CD4-positive, alpha-beta T cell treated with Interleukin-17A for 4 hours (primary cell): ENCODE measurements around the gene PGBD5.

ENCODE experiments used
- DNase-seq: peaks from one replicate; pipeline ENCODE4 v3.0.0-alpha.2; 2020; ENCODE audit warnings: mixed read lengths

Gene PGBD5

DNA sequence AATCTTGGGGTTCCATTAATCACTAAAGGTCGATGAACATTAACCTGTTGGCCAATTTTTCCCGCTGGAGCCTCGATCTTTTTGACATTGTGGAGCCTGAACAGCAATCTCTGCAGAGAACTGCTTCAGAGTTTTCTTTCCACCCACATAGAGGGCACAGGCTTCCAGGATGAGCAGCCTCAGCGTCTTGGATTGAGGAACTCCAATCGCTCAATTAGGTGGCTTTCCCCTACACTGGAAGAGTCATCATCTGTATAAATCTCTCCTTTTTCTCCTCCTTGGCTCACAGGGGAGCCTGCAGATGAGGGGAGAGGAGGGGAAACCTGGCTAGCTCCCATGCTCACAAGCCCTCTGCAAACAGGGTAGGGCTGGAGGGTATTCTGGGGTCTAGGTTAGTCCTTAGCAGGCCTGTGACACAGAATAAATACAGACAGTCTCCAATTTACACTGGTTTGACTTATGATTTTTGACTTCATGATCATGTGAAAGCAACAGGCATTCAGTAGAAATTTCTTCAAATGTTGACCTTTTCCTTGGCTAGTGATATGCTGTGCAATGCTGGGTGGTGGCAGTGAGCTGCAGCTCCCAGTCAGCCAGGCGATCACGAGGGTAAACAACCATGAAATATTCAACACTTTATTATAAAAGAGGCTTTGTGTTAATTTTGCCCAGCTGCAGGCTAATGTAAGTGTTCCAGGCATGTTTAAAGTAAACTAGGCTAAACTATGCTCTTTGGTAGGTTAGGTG is 80.8 kb downstream of the PGBD5 start:
- no peak for DNase-seq

DNA sequence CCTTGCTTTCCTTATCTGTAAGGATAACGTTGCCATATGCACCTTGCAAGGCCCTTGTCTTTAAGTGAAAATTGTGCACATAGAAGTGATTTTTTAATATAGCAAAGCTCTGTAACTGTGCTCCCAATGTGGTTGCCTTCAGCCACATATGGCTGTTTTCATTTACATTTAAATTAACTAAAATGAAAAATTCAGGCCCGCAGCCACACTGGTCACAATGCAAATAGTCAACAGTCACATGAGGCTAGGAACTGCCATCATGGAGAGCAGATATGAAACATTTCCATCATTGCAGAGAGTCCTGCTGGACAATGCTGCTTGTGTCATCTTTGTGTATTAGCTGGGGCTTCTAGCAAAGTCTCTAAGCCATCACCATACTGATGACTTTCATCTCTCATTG is 83.4 kb downstream of the PGBD5 start:
- no peak for DNase-seq

DNA sequence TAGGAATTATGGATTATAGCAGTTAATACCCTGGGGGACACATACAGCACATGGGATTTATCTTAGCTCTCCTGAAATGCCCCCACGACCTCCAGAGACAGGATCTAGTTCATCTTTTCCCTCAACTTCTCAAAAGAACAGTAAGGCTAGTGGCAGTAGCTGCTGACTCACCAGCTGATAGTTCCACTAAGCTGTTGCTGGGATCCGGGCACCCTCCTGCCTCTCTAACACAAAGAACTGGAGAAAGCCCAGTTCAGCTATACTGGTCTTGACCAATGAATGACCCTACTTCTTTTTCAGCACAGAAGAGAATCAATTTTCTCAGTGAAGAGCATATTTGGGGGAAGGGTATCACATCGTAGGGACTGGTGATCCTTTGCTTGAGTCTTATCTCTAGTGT is 84.1 kb downstream of the PGBD5 start:
- no peak for DNase-seq

DNA sequence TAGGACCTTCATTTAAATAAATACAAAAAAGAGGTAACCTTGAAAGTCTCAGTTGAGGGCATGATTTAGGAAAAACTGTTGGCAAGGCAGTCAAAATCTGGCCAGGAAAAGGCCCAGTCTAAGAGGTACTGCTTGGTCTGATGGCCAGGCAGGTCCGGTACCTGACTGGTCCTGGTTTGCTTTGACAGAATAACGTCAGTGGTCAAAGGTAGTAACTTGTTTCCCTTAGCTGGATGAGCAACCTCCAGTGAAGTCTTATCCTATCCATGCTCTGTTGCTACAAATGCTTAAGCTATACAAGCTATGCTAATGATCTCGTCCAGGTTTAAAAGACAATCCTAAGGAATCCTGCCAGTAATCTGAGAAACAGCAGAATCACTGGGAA is 85.0 kb downstream of the PGBD5 start:
- DNase-seq: no peak

DNA sequence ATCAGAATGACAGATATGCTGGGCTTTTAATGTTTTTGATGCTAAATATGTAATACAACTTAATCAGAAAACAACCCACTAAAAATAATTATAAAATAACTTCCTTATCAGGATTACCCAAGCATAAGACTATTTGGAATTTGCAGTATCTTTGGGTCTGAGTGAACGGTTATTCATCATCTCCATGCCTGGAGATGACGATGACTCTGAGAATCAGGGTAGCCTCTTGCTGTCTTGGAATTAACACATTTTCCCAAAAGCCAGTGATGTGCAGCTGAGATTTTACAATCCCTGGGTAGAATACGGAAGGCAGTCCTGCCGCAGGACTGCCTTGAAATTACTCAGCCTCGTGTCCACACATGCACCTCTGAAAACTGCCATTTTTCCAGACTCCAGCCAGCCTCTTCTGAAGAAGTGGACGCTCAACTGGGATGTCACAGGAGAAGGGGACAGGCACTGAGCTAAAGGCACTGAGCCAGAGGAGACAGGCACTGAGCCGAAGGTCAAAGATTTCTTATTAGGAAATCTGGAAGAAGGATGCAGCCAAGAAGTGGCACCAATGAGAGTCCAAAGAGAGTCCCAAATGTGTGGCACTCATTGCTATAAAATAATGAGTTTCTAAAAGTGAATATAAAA is 85.5 kb downstream of the PGBD5 start:
- DNase-seq: no peak

DNA sequence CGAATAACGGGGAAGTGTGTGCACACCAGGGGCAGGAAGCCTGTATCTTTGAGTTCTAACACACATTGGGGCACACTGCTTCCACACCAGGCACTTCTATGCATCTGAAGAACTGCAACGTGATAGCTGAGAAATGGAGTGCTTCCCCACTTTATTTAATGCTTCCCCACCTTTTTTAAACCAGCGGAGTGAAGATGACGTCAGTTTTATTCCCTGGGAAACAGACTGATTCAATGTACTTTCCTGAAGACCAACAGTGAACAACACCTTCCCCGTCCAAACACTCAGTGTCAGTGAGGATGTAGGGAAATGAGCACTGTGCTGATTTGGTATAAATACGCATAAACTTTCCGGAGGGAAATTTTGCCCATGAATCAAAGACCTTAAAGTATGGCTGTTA is 87.1 kb downstream of the PGBD5 start:
- no peak for DNase-seq

DNA sequence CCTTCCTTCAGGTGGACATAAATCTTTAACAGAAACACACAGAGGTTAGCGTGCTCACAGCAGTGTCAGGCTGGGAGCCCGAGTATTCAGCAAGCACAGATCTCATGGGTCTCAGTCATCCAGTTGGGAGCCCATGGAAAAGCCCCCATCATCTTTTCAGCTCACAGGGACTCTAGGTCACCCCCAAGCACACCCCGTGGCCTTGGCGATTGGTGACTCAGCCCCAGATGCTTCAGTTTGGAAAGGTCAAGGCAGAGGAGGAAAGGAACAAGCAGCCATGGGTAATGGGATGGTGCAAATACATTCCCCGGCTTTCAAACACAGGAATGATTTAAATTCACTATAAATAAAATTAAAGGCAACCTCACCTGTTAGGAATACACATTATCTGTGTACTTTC is 88.9 kb downstream of the PGBD5 start:
- no peak for DNase-seq

DNA sequence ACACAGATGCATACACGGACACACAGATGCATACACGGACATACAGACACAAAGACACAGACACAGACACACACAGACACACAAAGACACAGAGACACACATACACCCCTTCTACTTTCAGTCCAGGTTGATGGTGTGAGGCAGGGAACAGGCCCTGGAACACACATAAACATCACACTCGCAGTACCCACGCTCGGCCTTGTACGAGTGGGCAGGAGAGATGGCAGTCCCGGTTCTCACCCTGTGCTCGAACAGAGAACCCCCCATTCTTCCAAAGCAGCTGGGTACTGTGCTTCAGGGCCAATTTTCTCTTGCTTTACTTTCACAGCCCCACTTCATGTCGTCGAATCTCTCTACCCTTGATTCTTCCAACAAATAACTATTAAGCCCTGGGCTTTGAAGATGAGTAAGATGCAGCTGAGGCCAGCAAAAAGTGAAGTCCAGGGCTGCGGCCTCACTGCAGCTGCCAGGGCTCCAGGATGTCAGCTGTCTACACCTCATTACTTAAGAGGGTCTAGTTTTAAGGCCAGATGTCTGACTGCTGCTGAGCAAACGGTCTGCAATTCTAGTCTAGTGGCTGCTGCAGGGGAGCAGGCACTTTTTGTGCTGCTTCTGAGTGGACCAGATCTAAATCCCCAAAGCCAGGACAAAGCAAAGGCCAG is 90.1 kb downstream of the PGBD5 start:
- DNase-seq: no peak

DNA sequence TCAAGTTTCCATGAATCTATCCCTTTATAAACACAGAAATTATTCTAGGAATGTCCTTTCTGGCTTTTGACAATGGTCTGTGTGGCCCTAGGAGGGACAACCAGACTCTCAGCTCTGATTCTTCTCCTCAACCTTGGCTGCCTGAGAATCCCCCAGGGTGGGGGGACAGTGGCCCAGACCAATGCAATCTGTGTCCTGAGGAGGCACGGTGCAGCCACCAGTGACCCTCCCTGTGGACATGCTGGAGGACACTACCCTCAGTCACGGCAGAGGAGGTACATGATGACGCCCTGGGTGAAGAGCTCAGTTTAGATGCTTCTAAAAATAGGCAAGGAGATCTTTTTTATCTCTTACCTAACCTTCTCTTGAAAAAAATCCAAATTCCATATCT is 91.7 kb downstream of the PGBD5 start:
- no peak for DNase-seq

DNA sequence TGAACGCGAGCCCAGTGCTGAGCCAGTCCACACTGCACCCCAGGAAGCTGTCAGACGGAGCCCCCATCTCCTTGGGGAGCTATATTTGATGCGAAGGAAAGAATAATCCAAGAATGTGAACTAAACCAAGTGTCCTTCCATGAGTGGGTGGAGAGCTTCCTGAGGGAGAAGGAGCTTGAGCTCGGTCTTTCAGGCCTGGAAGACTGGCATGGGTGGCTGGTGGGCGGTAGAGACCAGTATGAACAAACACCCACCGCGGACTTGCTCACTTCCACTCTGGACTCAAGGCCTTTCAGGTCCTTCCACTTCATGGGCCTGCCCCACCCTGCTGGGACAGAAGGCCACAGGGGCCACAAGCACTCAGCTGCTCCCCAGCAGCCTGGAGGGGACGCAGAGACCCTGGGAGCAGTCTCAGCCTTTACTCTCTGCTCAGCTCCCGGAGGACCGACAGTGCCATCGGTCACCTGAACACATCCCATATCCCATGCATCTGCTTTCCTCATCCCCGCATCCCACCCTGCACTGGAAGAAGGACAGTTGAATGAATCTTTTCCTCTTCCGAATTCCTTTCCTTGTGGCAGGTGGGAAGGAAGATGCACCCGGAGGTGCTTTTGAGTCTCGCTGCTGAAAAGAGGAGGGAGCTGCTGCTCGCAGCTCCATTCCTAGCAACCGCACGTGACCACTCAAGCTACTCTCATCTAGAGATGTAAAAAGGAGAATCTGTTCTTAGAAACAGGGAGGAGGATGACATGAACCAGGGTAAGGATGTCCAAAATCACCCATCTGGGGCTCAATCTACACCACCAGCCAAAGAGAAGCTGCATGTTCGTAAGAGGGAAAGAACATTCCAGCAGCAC is 92.3 kb downstream of the PGBD5 start:
- no peak for DNase-seq

DNA sequence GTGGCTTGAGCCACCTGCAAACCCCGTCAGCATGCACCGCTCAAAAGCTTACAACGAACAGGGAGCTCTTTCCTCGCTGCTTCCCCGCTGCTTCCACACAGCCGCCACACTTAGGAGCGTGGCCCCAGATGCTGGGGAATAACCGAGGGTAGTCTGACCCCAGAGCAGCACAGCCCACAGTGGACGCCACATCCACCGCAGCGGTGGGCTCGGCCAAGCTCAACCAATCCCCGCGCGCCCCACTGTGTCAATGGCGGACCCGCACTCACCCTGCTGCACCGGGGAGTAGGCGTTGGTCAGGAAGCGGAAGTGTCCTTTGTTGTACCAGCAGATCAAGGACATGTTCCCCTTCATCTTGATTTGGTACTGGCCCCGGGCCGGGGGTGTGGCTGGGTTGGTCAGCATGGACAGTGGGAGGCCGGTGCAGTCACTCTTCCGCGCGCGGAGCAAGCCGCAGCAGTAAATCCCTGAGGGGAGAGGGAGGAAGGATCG is 93.5 kb downstream of the PGBD5 start:
- no peak for DNase-seq

DNA sequence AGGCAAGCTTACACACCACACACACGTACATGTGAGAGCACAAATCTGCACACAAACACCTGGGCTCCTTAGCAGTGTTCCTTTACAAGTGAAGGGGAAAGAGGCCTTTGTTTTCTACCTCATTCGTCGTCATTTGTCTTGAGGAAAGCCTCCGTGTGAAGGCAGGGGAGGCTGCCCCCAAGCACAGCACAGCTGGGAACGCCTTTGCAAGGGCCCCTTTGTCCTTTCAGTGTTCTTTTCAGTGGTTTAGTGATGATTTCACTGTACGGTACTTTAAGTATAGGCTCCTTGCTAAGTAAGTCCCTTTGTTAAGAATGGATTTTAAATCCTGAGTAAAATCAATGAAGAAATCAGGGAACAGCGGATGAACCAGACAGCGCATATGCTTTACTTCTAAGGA is 94.1 kb downstream of the PGBD5 start:
- no peak for DNase-seq

DNA sequence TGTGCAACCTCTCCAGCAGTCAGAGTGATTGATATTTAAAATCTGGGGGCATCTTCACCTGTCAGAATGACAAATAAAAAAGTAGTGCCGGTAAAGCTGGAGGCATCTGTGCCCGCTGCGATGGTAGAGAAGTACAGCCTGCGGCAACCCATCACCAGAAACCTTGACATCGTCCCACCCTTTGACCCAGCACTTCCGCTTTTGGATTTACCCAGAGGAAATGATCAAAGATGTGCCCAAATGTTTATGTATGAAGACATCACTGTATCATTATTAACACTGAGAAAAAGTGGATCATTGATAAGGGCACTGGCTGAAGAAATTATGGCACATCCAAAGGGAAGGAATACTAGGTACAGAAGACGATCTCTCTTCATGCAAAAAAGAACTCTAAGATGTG is 96.0 kb downstream of the PGBD5 start:
- DNase-seq: no peak

DNA sequence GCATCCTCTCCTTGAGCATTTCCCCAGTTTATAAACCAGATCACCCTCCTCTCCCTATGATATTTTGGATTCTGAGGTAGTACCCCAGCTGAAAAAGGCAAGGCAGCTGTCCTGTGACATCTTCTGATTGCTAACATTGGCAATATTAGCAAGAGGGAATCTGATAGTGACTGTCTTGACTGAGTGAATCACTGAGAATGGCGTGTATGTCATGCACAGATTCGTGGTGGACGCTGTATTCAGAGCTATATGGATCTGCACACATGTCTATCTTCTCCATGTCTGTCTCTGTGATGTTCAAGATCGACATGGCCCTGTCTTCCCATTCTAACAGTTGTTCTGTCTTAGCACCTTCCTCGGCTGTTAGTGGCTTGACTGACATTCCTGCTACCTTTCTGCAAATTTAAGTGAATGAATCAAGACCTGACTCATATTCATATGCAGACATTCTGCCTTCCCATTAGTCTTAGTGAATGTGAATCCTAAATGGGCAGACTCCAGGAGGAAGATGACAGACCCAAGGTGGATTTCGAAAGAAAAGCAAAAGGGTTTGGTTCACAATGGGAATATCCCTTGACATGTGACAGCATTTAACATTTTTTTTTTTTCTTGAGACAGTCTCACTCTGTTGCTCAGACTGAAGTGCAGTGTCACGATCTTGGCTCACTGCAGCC is 97.7 kb downstream of the PGBD5 start:
- DNase-seq: no peak

DNA sequence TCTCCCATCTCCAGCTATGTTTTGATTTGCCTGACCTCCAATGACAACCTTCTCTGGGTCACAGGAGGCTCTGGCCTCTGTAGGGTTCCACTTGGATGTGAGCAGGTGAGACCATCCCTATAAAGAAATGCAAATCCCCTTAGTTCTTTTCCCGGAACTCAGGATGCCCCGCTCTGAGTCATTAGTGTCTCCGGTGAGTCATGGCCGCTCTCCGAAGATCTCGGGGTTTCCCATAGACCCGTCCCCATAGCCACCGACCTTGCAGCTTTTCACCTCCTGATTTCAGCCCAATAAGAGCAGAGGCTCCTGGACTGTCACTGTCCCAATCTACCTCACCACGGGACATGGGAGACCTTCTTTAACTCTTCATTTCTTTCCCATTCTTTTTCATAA is 98.2 kb downstream of the PGBD5 start:
- DNase-seq: no peak

DNA sequence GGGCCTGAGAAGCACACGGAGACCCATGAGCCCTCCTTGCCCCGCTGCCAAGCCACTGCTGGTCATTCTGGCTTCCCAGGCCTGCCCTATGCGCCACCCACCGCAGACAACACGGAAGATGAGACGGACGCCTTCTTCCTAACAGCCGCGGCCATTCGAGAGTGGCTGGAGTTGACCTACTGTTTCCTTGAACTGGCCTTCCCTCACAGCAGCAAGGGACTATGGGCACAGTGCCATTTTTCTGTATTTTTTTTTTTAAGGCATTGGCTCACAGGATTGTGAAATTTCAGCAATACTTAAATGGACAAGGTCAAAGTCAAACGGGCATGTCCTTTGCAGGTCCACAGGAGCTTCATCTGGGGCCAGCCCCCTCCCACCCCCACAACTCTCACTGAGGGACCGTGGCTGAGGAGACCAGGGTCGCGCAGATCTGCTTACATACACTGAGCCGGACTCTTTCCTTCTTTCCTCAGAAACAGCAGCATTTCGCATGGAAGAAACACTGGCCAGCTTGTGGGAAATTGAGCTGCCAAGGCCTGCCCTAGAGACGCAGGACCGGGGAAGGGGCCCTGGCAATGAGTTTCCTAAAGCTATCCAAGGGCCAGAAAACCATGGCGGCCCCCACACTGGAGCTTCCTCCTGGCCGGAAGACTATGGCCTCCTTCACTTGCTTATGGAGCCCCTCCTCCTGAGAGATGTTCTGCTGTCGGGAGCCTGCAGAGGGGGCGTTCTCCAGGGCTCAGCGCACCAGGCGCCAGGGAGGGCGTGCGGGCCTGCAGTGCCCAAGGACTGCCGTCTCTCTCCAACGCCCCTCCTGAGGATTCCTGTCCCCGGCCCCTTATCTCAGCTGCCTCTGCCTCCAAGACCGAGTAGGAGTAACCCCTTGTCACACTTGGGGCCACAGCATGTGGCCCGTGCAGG is 98.9 kb downstream of the PGBD5 start:
- no peak for DNase-seq

DNA sequence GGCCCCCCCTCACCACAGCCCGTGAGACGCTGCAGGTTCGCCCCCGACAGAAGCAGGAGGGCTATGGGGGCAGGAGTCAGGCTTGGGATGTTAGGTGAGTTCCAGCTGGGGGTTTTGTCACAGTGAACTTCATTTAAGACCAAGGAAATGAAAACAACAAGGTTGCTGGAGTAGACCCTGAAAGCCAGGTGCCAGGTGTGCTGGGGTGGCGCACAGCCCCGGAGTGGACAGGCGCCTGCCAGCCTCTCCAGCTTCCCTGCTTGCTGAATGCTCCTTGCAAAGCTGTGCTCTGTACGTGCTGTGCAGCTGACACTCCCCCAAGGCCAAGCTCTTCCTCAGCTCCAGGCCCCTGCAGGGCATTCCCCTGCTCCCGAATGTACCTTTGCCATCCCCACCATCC is 102.4 kb downstream of the PGBD5 start:
- no peak for DNase-seq

DNA sequence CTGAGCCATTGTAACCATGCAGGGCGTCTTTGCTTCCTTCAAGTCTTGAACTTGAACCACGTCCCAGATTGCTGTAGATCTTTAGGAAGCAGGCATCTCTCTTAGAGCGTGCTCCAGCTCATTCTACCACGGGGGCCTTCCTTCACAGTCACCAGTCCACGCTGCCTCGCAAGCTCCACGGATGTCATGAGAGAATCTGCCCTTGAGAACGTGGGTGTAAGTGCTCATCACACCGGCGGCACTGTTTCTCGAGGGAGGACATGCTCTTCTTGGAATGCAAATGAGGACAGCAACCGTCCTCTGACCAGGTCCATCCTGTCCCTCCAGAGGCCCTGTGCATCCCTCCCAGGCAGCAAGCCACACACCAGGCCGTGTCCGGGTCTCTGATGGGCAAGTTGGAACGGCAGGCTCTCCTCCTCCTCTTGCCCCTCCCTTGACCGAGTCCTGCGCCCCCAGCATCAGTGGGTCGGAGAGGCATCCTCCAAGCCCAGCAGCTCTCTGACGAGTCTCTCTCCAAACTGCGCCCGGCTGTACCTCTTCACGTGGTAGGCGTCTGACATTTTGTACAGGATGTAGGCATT is 103.1 kb downstream of the PGBD5 start:
- DNase-seq: no peak

DNA sequence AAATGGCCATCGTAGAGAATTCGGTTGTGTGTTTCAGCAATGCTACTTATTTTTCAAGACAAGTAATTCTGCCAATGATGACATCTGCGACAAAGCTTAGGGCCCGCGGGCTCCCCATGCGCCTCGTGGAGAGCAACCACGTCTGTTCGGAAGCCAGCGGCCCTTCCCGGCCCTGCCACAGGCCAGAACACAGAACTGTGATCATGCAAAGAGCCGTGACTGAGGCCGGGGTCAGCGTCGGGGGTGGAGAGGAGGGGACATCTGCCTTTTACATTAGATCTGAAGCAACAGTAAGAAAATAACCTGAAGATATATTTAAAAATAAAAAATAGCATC is 103.7 kb downstream of the PGBD5 start:
- no peak for DNase-seq

DNA sequence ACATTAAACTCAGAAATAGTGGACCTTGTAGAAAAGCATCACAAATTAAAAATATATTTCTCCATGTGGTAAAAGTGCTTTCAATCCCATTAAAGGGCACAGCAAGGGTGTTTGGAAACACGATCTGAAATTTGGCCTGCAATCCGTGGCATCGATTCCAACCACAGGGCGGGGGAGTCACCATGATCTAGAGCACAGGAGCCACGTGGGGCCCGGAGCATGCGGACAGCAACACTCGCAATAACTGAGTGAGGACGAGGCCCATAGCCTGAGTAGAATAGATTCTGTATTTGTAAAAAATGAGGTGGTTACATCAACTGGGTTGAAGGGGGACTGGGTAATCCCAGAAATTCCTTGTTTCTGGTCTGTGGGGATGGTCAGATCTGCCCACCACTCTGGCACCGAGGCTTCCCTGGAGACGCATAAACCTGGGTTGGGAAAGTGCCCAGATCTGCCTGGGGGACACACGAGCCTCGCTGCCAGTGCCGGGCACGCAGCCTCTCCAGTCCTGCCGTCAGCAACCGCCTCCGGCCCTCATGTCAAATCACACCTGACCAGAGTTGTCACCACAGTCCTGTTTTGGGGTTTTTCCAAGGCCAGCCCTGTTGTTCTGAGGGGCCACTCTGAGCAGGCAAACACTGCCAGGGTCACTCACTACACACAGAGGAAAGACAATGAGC is 104.3 kb downstream of the PGBD5 start:
- no peak for DNase-seq

DNA sequence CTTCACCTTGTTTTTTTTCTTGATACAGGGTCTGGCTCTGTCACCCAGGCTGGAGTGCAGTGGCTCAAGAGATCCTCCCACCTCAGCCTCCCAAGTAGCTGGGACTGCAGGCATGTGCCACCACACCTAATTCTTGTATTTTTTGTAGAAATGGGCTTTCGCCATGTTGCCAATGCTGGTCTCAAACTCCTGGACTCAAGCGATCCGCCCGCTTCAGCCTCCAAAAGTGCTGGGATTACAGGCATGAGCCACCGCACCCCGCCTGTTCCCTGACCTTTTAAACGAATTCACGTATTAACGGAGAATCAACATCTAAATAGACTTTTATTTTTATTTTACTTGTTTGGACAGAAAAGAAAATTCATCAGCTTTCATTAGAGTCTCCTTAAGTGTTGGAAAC is 104.8 kb downstream of the PGBD5 start:
- no peak for DNase-seq
